ENCODE measurements around the gene FOLR2.

DNA sequence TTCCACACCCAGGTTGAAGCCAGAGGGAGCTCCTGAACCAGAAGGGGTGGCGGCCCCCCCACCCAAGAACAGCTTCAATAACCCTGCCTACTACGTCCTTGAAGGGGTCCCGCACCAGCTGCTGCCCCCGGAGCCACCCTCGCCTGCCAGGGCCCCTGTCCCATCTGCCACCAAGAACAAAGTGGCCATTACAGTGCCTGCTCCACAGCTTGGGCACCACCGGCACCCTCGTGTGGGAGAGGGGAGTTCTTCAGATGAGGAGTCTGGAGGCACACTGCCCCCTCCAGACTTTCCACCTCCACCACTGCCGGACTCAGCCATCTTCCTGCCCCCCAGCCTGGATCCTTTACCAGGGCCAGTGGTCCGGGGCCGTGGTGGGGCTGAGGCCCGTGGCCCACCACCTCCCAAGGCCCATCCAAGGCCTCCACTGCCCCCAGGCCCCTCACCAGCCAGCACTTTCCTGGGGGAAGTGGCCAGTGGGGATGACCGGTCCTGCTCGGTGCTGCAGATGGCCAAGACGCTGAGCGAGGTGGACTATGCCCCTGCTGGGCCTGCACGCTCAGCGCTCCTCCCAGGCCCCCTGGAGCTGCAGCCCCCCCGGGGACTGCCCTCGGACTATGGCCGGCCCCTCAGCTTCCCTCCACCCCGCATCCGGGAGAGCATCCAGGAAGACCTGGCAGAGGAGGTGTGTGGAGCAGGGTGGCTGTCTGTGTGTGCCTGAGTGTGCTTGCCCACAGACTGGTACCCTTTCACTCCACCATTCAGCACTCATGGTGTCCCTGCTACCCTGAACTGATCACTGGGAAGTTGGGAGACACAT lies 20.7 kb downstream of the FOLR2 start:
- TF ChIP-seq, protein P1, sequence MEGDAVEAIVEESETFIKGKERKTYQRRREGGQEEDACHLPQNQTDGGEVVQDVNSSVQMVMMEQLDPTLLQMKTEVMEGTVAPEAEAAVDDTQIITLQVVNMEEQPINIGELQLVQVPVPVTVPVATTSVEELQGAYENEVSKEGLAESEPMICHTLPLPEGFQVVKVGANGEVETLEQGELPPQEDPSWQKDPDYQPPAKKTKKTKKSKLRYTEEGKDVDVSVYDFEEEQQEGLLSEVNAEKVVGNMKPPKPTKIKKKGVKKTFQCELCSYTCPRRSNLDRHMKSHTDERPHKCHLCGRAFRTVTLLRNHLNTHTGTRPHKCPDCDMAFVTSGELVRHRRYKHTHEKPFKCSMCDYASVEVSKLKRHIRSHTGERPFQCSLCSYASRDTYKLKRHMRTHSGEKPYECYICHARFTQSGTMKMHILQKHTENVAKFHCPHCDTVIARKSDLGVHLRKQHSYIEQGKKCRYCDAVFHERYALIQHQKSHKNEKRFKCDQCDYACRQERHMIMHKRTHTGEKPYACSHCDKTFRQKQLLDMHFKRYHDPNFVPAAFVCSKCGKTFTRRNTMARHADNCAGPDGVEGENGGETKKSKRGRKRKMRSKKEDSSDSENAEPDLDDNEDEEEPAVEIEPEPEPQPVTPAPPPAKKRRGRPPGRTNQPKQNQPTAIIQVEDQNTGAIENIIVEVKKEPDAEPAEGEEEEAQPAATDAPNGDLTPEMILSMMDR (IDR thresholded peaks at IDR 0.05), result no peak
- TF ChIP-seq POLR2A (IDR thresholded peaks at IDR 0.05), result no peak

Data from thyroid gland (tissue), 4 donors.